ENCODE measurements around the gene SLC35E3. TPM values are rescaled to one million over a fixed set of nuclear protein-coding genes. Genes with fewer than 3 reads are reported as not detected.

SLC35E3 gene
- total RNA-seq, 1 donor: 5.8 TPM

- Histone ChIP-seq H3K36me3 (ENCODE audit: insufficient read depth, low read length) (peaks cover 83% of the 10 kb centered on the region), H3K4me2 (ENCODE audit: insufficient read depth, low read length) (peak overlapping the region; percentile 59), H3K4me1 (ENCODE audit: insufficient read depth, low read length) (peaks cover 12% of the 10 kb centered on the region), H3K4me3 (ENCODE audit: insufficient read depth, low read length) (peak overlapping the region; percentile 33), H3K9me3 (ENCODE audit: low read depth, low read length) (no peaks in the 10 kb centered on the region), H4K20me1 (ENCODE audit: insufficient read depth, low read length) (peaks cover 39% of the 10 kb centered on the region), H2AFZ (ENCODE audit: low read length) (no peak overlapping the region), H3K27ac (ENCODE audit: low read depth, low read length) (no peak overlapping the region), H3K79me2 (ENCODE audit: insufficient read depth, low read length) (peaks cover 94% of the 10 kb centered on the region), H3K27me3 (ENCODE audit: insufficient read depth, low read length) (no peaks in the 10 kb centered on the region)
- DNase-seq (ENCODE audit: insufficient read length, low spot score, missing footprints): no peak
- TF ChIP-seq, protein P1, sequence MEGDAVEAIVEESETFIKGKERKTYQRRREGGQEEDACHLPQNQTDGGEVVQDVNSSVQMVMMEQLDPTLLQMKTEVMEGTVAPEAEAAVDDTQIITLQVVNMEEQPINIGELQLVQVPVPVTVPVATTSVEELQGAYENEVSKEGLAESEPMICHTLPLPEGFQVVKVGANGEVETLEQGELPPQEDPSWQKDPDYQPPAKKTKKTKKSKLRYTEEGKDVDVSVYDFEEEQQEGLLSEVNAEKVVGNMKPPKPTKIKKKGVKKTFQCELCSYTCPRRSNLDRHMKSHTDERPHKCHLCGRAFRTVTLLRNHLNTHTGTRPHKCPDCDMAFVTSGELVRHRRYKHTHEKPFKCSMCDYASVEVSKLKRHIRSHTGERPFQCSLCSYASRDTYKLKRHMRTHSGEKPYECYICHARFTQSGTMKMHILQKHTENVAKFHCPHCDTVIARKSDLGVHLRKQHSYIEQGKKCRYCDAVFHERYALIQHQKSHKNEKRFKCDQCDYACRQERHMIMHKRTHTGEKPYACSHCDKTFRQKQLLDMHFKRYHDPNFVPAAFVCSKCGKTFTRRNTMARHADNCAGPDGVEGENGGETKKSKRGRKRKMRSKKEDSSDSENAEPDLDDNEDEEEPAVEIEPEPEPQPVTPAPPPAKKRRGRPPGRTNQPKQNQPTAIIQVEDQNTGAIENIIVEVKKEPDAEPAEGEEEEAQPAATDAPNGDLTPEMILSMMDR (IDR thresholded peaks at IDR 0.05; ENCODE audit: extremely low read depth, low read depth, low read length): no peak
These were observed 67.2 kb downstream of the SLC35E3 start for GRCh38 chr12:68813242-68813593.

DNA sequence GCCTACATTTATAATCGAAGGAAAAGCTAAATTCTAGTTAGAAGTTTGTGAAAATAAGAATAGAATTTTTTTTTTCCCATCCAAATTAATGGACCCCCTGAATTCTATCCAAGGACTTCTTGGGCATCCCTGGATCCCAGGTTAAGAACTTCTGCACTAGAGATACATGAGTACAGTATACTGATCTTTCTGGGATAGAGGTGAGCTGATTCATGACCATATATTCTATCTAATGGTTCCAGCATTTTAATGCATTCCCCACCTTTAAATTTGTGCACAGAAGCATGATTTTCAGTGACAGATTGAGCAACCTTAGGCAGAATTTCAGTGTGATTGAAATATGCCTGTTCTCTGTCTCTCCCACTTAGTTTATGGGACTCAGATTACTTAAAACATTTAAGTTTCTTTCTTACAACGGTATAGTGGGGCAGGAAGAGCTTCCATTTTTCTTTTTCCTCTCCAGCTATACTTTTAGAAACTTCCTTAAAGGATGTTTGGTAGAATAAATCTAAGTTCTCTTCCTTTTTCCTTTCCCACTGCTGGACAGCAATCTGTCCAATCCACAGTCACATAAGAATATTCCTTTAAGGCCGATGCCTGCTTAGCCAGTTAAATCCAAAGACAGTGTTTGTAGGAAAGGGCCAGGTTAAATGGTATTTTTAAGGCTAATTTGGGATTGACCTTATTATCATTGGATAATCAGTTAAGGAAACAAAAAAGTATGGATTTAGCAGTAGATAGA is 68.7 kb downstream of the SLC35E3 start:
- H4K20me1 ChIP-seq (ENCODE audit: insufficient read depth, low read length): peaks cover 41% of the 10 kb centered on the region
- H3K36me3 ChIP-seq (ENCODE audit: insufficient read depth, low read length): peaks cover 90% of the 10 kb centered on the region
- DNase-seq (ENCODE audit: insufficient read length, low spot score, missing footprints): no peak
- H2AFZ ChIP-seq (ENCODE audit: low read length): no peak overlapping the region
- no peaks in the 10 kb centered on the region for H3K9me3 ChIP-seq (ENCODE audit: low read depth, low read length)
- TF ChIP-seq, protein P1 (IDR thresholded peaks at IDR 0.05; ENCODE audit: extremely low read depth, low read depth, low read length): no peak
- H3K4me3 ChIP-seq (ENCODE audit: insufficient read depth, low read length): no peak overlapping the region
- H3K27ac ChIP-seq (ENCODE audit: low read depth, low read length): peak overlapping the region; percentile 34
- H3K27me3 ChIP-seq (ENCODE audit: insufficient read depth, low read length): no peaks in the 10 kb centered on the region
- H3K4me1 ChIP-seq (ENCODE audit: insufficient read depth, low read length): peaks cover 12% of the 10 kb centered on the region
- H3K4me2 ChIP-seq (ENCODE audit: insufficient read depth, low read length): peak overlapping the region; percentile 29
- peaks cover 91% of the 10 kb centered on the region for H3K79me2 ChIP-seq (ENCODE audit: insufficient read depth, low read length)

- TF ChIP-seq, protein P1 (IDR thresholded peaks at IDR 0.05; ENCODE audit: extremely low read depth, low read depth, low read length): no peak
- H3K4me1 ChIP-seq (ENCODE audit: insufficient read depth, low read length): peaks cover 12% of the 10 kb centered on the region
- H4K20me1 ChIP-seq (ENCODE audit: insufficient read depth, low read length): peaks cover 41% of the 10 kb centered on the region
- H3K9me3 ChIP-seq (ENCODE audit: low read depth, low read length): no peaks in the 10 kb centered on the region
- no peak for DNase-seq (ENCODE audit: insufficient read length, low spot score, missing footprints)
- no peaks in the 10 kb centered on the region for H3K27me3 ChIP-seq (ENCODE audit: insufficient read depth, low read length)
- H2AFZ ChIP-seq (ENCODE audit: low read length): no peak overlapping the region
- H3K36me3 ChIP-seq (ENCODE audit: insufficient read depth, low read length): peaks cover 90% of the 10 kb centered on the region
- H3K79me2 ChIP-seq (ENCODE audit: insufficient read depth, low read length): peaks cover 90% of the 10 kb centered on the region
- peak overlapping the region; percentile 34 for H3K27ac ChIP-seq (ENCODE audit: low read depth, low read length)
- no peak overlapping the region for H3K4me3 ChIP-seq (ENCODE audit: insufficient read depth, low read length)
- peak overlapping the region; percentile 29 for H3K4me2 ChIP-seq (ENCODE audit: insufficient read depth, low read length)
These were observed 69.4 kb downstream of the SLC35E3 start for GRCh38 chr12:68815232-68815927.
